GM12864 (cell line): ENCODE data around the gene TOPAZ1.

Experiments used
- DNase-seq: peaks from one replicate; pipeline ENCODE4 v3.0.0-alpha.2; 2011; ENCODE audit warnings: low read depth
- H3K4me3 ChIP-seq: 2 replicates; pipeline ENCODE4 v1.5.1; 2011; ENCODE audit warnings: mild to moderate bottlenecking, low read depth, low read length, control low read depth
- TF ChIP-seq, protein P1 (sequence below): IDR thresholded peaks from 2 replicates; pipeline ENCODE4 v1.5.1; 2011; ENCODE audit warnings: low read depth, mild to moderate bottlenecking, moderate library complexity, low read length, control low read depth, inconsistent platforms; ENCODE audit errors: missing control alignments

TOPAZ1 gene

DNA sequence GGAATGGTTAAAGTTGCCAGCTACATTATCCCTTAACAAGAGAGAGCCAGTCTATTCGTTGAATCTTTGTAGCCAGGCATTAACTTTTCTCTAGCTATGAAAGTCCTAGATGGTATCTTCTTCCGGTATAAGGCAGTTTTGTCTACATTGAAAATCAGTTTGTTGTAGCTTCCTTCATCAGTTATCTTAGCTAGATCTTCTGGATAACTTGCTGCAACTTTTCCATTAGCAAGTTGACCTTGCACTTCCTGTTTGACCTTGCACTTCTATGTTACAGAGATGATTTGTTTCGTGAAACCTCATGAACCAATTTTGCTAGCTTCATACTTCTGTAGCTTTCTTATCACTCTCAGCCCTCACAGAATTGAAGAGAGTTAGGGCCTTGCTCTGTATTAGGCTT is 24.1 kb downstream of the TOPAZ1 start:
- no peak overlapping the region for H3K4me3 ChIP-seq
- DNase-seq = no peak
- TF ChIP-seq, protein P1, sequence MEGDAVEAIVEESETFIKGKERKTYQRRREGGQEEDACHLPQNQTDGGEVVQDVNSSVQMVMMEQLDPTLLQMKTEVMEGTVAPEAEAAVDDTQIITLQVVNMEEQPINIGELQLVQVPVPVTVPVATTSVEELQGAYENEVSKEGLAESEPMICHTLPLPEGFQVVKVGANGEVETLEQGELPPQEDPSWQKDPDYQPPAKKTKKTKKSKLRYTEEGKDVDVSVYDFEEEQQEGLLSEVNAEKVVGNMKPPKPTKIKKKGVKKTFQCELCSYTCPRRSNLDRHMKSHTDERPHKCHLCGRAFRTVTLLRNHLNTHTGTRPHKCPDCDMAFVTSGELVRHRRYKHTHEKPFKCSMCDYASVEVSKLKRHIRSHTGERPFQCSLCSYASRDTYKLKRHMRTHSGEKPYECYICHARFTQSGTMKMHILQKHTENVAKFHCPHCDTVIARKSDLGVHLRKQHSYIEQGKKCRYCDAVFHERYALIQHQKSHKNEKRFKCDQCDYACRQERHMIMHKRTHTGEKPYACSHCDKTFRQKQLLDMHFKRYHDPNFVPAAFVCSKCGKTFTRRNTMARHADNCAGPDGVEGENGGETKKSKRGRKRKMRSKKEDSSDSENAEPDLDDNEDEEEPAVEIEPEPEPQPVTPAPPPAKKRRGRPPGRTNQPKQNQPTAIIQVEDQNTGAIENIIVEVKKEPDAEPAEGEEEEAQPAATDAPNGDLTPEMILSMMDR = no peak

DNA sequence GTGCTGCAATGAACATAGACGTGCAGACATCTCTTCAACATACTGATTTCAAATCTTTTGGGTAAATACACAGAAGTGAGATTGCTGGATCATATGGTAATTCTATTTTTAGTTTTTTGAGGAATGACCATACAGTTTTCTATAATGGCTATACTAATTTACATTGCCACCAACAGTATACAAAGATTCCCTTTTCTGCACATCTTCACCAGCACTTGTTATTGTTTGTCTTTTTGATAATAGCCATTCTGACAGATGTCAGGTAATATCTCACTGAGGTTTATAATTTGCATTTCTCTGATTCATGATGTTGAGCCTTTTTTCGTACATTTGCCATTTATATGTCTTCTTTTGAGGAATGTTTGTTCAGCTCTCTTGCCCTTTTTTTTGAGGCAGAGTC is 30.5 kb downstream of the TOPAZ1 start:
- no peak for DNase-seq
- TF ChIP-seq, protein P1 = no peak
- no peak overlapping the region for H3K4me3 ChIP-seq

DNA sequence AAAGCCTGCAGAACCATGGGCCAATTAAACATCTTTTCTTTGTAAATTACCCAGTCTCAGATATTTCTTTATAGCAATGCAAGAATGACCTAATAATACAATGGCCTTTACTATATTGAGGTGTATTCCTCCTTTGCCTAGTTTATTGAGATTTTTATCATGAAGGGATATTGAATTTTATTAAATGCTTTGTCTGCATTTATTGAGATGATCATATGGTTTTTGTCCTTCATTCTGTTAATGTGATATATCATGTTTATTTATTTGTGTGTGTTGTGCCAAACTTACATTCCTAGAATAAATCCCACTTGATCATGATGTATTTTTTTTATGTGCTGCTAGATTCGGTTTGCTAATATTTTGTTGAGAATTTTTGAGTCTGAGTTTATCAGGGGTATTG is 36.2 kb downstream of the TOPAZ1 start:
- no peak overlapping the region for H3K4me3 ChIP-seq
- TF ChIP-seq, protein P1 = no peak
- DNase-seq = no peak

DNA sequence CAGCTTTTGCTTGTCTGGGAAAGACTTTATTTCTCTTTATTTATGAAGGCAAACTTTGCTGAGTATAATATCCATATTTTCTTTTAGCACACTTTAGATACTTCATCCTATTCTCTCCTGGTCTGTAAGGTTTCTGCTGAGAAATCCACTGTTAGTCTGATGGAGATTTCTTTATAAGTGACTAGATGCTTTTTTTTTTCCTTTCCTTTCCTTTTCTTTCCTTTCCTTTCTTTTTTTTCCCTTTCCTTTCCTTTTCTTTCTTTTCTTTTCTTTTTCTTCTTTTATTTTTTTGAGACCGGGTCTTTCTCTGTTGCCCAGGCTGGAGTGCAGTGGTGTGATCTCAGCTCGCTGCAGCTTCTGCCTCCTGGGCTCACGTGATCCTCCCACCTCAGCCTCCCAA is 38.4 kb downstream of the TOPAZ1 start:
- no peak overlapping the region for H3K4me3 ChIP-seq
- no peak for DNase-seq
- TF ChIP-seq, protein P1 = no peak

DNA sequence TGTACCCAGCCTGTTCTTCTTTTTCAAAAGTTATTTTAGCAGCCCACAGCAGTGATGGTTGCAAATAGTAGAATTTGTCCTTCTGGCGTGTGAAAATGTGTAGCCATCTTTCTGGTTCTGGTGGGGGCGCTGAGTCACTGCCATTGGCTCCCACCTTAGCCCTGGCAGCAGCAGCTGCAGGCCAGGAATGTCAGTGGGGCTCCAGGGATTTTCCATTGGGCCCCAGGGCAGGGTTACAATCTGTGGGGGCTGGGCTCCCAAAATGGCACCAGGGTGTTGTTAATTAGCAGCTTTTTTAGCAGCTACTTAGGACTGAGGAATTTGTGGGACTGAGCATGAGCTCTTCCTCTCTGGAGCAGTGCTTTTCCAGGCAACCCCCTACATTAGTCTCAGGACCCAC is 38.9 kb downstream of the TOPAZ1 start:
- TF ChIP-seq, protein P1 = no peak
- H3K4me3 ChIP-seq = no peak overlapping the region
- DNase-seq = no peak

DNA sequence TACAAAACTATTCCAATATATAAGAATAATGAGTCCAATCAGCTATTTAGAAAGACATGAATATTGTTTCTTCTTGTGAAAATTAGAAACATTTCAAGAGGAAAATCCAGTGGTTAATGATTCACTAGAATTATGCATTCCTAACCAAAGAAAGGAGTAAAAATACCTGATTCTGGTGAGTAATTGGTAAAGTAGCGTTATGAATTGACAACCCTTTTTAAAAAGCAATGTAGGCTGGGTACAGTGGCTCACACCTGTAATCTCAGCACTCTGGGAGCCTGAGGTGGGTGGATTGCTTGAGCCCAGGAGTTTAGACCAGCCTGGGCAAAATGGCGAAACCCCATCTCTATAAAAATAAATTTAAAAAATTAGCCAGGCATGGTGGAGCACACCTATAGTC is 43.3 kb downstream of the TOPAZ1 start:
- DNase-seq = no peak
- H3K4me3 ChIP-seq = no peak overlapping the region
- TF ChIP-seq, protein P1 = no peak

DNA sequence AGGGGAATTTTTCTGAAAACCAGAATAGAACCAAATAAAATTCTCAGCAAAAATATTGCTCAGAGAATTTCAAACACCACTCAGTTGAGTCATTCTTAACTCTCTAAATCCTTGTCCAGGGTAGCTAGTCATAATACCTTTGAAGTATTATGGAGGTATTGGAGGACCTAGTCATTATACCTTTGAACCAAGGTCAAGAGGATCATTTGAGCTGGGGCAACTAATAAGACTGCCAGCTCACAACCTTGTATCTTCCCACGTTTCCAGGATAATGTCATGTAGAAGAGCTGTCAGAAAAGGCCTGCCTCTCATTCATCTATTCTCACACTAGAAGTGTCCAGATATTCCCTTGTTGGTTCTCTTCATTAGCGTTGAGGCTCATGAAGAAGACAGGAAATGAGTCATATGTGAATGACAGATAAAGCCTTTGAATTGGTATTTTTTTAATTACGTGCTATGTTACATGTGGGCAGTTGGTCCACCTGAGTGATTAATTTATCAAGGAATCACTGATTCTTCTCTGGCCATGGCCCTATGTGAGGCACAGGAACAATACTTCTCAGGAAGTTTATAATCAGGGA is 48.3 kb downstream of the TOPAZ1 start:
- no peak overlapping the region for H3K4me3 ChIP-seq
- no peak for DNase-seq
- TF ChIP-seq, protein P1 = no peak
